GM10248 (cell line): ENCODE results near the gene NELL2.
A peak's percentile ranks its signal among the peaks of the same experiment; 100 is the strongest.

Experiments
- CTCF ChIA-PET: fragments of 300-600 bp; sonication (Branson Sonifier 250); formaldehyde crosslinking; extraction: SDS; loops from one replicate; lab custom pipeline; 2021; ENCODE audit warnings: antibody characterized with exemption; lab: Yijun Ruan, JAX
- POLR2A ChIA-PET: fragments of 350-650 bp; sonication (Branson Sonifier 250); formaldehyde crosslinking; extraction: SDS; loops from one replicate; lab custom pipeline; 2020; ENCODE audit warnings: antibody characterized with exemption; lab: Yijun Ruan, JAX
- DNase-seq: peaks from one replicate; pipeline ENCODE4 v3.0.0; 2012; ENCODE audit errors: extremely low spot score
- CTCF ChIP-seq: IDR thresholded peaks from 2 replicates; pipeline ENCODE4 v1.5.1; 2012; ENCODE audit warnings: mild to moderate bottlenecking, low read depth; ENCODE audit errors: extremely low read depth, missing control alignments, control extremely low read depth

The NELL2 gene

GRCh38 chr12:44889162-44889561 lies 13.0 kb upstream of the NELL2 start:
- no peak for TF ChIP-seq CTCF
- ChIA-PET POLR2A (no interaction called here), CTCF (interaction anchor here (1.1 kb wide), 1 partner anchor 11 kb away, joined by 4 read pairs; no protein-coding TSS in a partner anchor)
- DNase-seq, result no peak

- CTCF ChIA-PET, result interaction anchor here (1.0 to 2.5 kb wide), 2 partner anchors 10 to 63 kb away, joined by 3 to 8 read pairs; partner anchors contain the start of gene NELL2
- no peak for DNase-seq
- TF ChIP-seq CTCF, result no peak
- POLR2A ChIA-PET, result no interaction called here
Measured at GRCh38 chr12:44885902-44886301, 9.8 kb upstream of the NELL2 start.

- CTCF ChIA-PET, result no interaction called here
- TF ChIP-seq CTCF, result no peak
- POLR2A ChIA-PET, result no interaction called here
- no peak for DNase-seq
Measured at GRCh38 chr12:44881197-44881596, 5.1 kb upstream of the NELL2 start.

GRCh38 chr12:44876544-44877410 lies 662 bp upstream of the NELL2 start:
- POLR2A ChIA-PET, result no interaction called here
- DNase-seq, result peak; percentile 34
- no peak for TF ChIP-seq CTCF
- CTCF ChIA-PET, result interaction anchor here (0.8 to 3.1 kb wide), 3 partner anchors 10 to 861 kb away, joined by 3 to 8 read pairs (median 4); no protein-coding TSS in a partner anchor

GRCh38 chr12:44875417-44875953 lies 630 bp downstream of the NELL2 start:
- no peak for TF ChIP-seq CTCF
- ChIA-PET CTCF (interaction anchor here (1.0 to 3.1 kb wide), 3 partner anchors 11 to 860 kb away, joined by 3 to 8 read pairs (median 7); no protein-coding TSS in a partner anchor), POLR2A (no interaction called here)
- peak; percentile 24 for DNase-seq

GRCh38 chr12:44874981-44875416 lies 1.1 kb downstream of the NELL2 start:
- DNase-seq, result peak; percentile 15
- ChIA-PET POLR2A (no interaction called here), CTCF (interaction anchor here (1.0 to 3.1 kb wide), 6 partner anchors 11 to 859 kb away, joined by 3 to 8 read pairs (median 4); no protein-coding TSS in a partner anchor)
- no peak for TF ChIP-seq CTCF
